Lower leg skin (tissue), 4 donors: ENCODE results near the gene DROSHA. TPM values are rescaled to one million over a fixed set of nuclear protein-coding genes. Genes with fewer than 3 reads are reported as not detected.

Experiments
- DNase-seq, 2 donors: peaks; one replicate each; pipeline ENCODE4 v3.0.0-alpha.2; 2019; ENCODE audit warnings: low spot score in 2 of 2
- H3K4me3 ChIP-seq: fragments of 200-600 bp; sonication (generic); 2 replicates; pipeline ENCODE4 v1.5.1; 2017; ENCODE audit warnings: mild to moderate bottlenecking, low read depth; ENCODE audit not compliant: poor library complexity, severe bottlenecking
- CTCF ChIP-seq, 3 donors: fragments of 450-650 bp; IDR thresholded peaks; one replicate each; pipeline ENCODE4 v1.5.1; 2016; ENCODE audit warnings: antibody characterized with exemption in 3 of 3, mild to moderate bottlenecking in 3 of 3, moderate library complexity in 2 of 3
- POLR2A ChIP-seq, 2 donors: fragments of 450-650 bp; IDR thresholded peaks; one replicate each; pipeline ENCODE4 v1.6.1; 2016 to 2017; ENCODE audit warnings: antibody characterized with exemption in 2 of 2, mild to moderate bottlenecking in 1 of 2, moderate library complexity in 1 of 2
- WGBS, 2 donors: methylation state at CpG; one replicate each; pipeline ENCODE4 v1.1.5; 2018; 5-methylcytosine and 5-hydroxymethylcytosine counted together
- intact Hi-C: fragments of 100-400 bp; cut with DNase I; formaldehyde crosslinking; loops from one replicate; pipeline ENCODE4 v1.15.0; 2023; ENCODE audit warnings: low total_unique reads
- total RNA-seq, 4 donors: library from RNA; depleted of rRNA; stranded (reverse); fragments of >200 nt; gene quantifications; one replicate each; pipeline ENCODE4 v1.1.0, GENCODE V29; 2016

The DROSHA gene
- total RNA-seq, 4 donors from 2014 or later, result 21.7 to 59.2 (median 37.3) TPM

- WGBS, 2 donors, result 86 to 97% methylated on average over 1 of the region's 1 CpG
- no peak for DNase-seq
- no peak overlapping the region for H3K4me3 ChIP-seq
- intact Hi-C loops, result no loop called here
- TF ChIP-seq POLR2A (IDR thresholded peaks at IDR 0.05), result no peak
- no peak for TF ChIP-seq CTCF (IDR thresholded peaks at IDR 0.05)
Observed at GRCh38 chr5:31427724-31428309, 104.1 kb downstream of the DROSHA start.

DNA sequence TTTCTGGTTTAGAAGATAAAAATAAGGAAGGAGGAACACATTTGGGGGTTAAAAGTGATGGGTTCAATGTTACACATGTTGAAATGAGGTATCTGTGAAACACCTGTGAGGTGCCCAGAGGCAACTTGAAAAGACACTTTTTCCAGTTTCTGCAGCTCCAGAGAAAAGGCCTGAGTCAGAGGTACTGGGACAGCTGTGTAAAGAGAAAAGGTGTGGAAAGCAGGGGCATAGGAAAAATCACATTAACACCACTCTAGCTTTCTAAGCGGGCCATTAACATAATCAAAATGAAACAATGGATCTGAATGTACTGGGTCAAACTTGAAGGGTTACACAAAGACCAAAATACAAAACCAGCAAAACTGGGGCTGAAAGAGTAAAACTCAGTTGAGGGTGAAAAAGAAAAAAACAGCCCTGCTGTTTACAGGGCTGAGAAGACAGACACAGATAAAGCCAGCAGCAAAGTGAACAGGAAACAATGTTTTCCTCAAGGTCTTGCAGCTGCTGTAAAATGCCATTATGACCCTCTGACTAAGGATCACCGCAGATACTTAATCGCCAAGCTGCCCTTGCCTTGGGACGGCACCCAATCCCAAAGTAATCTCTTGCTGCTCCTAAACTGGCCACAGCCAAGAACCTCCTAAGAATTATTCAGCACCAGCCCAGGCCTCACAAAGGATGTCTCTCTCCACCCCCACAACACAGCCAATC lies 104.7 kb downstream of the DROSHA start:
- no peak overlapping the region for H3K4me3 ChIP-seq
- 92 to 96% methylated on average over 4 of the region's 4 CpGs for WGBS, 2 donors
- no peak for DNase-seq
- TF ChIP-seq CTCF (IDR thresholded peaks at IDR 0.05), result no peak
- TF ChIP-seq POLR2A (IDR thresholded peaks at IDR 0.05), result no peak
- intact Hi-C loops, result no loop called here

DNA sequence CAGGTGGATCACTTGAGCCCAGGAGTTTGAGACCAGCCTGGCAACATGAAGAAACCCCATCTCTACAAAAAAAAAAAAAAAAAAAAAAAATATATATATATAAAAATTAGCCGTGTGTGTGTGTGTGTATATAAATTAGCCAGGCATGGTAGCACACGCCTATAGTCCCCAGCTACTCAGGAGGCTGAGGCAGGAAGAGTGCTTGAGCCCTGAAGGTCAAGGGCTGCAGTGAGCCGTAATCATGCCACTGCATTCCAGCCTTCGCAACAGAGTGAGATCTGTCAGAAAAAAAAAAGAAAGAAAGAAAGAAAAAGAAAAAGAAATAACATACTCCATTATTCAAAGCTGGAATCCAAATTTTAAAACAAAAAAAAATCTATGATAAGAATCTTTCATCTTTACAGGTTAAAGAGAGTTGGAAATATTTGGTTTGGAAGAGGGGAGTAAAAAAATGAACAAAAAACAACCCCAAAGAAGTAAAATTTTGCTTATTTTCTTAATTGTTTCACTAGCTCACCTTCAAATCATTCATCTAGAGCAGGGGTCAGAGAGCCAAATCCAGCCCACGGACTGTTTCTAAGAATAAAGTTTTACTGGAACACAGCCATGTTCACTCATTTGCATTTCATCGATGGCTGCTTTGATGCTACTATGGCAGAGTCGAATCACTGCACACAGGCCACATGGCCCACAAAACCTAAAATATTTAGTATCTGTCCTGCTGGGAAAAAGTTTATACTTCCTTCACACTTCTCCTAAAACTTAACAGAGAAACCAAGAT lies 109.9 kb downstream of the DROSHA start:
- intact Hi-C loops, result no loop called here
- no peak overlapping the region for H3K4me3 ChIP-seq
- 71% methylated on average over 5 to 7 of the region's 7 CpGs for WGBS, 2 donors
- DNase-seq, result no peak
- TF ChIP-seq POLR2A (IDR thresholded peaks at IDR 0.05) (no peak), CTCF (IDR thresholded peaks at IDR 0.05) (no peak)

- no peak for TF ChIP-seq POLR2A (IDR thresholded peaks at IDR 0.05)
- TF ChIP-seq CTCF (IDR thresholded peaks at IDR 0.05), result no peak
- 89 to 92% methylated on average over 5 of the region's 5 CpGs for WGBS, 2 donors
- no peak overlapping the region for H3K4me3 ChIP-seq
- intact Hi-C loops, result no loop called here
- no peak for DNase-seq
Observed at GRCh38 chr5:31417512-31417911, 114.4 kb downstream of the DROSHA start.

DNA sequence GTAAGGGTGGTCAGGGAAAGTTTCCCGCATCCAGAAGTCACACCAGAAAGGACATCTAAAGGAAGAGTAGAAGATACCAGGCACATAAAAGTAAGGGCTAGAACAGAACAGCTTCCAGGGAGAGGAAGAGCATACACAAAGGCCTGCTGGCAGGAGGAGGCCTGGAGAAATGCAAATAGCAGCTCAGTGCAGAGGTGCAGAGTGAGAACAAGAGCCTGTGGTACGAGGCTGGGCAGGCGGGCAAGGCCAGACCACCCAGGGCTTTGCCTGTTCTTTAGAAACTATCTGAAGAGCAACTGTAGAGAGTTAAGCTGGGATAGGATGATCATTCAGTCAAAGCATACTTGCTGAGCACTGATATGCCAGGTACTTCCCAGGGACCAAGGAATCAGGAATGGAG lies 115.3 kb downstream of the DROSHA start:
- no peak for DNase-seq
- 93 to 98% methylated on average over 3 of the region's 3 CpGs for WGBS, 2 donors
- TF ChIP-seq CTCF (IDR thresholded peaks at IDR 0.05) (no peak), POLR2A (IDR thresholded peaks at IDR 0.05) (no peak)
- no peak overlapping the region for H3K4me3 ChIP-seq
- intact Hi-C loops, result no loop called here
